ENCODE data around the gene NDUFB3.

Gene NDUFB3

GRCh38 chr2:201127152-201127511 lies 55.3 kb downstream of the NDUFB3 start:
- Mint-ChIP-seq H3K36me3 (ENCODE audit: low read depth) (peaks cover 48% of the 10 kb centered on the region), H3K4me3 (peak overlapping the region; percentile 94), H3K9me3 (no peaks in the 10 kb centered on the region), H3K4me1 (ENCODE audit: low read depth) (peaks cover 81% of the 10 kb centered on the region), H3K27ac (peak overlapping the region; percentile 90), H3K27me3 (ENCODE audit: low read depth) (no peaks in the 10 kb centered on the region)
- DNase-seq (ENCODE audit: low spot score): no peak

GRCh38 chr2:201127570-201127969 lies 55.8 kb downstream of the NDUFB3 start:
- Mint-ChIP-seq H3K4me3 (peak overlapping the region; percentile 94), H3K27ac (peak overlapping the region; percentile 90), H3K9me3 (no peaks in the 10 kb centered on the region), H3K4me1 (ENCODE audit: low read depth) (peaks cover 80% of the 10 kb centered on the region), H3K36me3 (ENCODE audit: low read depth) (peaks cover 47% of the 10 kb centered on the region), H3K27me3 (ENCODE audit: low read depth) (no peaks in the 10 kb centered on the region)
- DNase-seq (ENCODE audit: low spot score): peak; percentile 60

GRCh38 chr2:201128033-201128432 lies 56.2 kb downstream of the NDUFB3 start:
- H3K4me3 Mint-ChIP-seq: peak overlapping the region; percentile 94
- no peaks in the 10 kb centered on the region for H3K9me3 Mint-ChIP-seq
- H3K36me3 Mint-ChIP-seq (ENCODE audit: low read depth): peaks cover 48% of the 10 kb centered on the region
- H3K27me3 Mint-ChIP-seq (ENCODE audit: low read depth): no peaks in the 10 kb centered on the region
- no peak for DNase-seq (ENCODE audit: low spot score)
- H3K27ac Mint-ChIP-seq: peak overlapping the region; percentile 90
- H3K4me1 Mint-ChIP-seq (ENCODE audit: low read depth): peaks cover 80% of the 10 kb centered on the region

GRCh38 chr2:201128933-201129505 lies 57.2 kb downstream of the NDUFB3 start:
- H3K4me1 Mint-ChIP-seq (ENCODE audit: low read depth): peaks cover 76% of the 10 kb centered on the region
- H3K36me3 Mint-ChIP-seq (ENCODE audit: low read depth): peaks cover 48% of the 10 kb centered on the region

GRCh38 chr2:201130524-201131186 lies 58.9 kb downstream of the NDUFB3 start:
- peak; percentile 57 for DNase-seq (ENCODE audit: low spot score)
- H3K36me3 Mint-ChIP-seq (ENCODE audit: low read depth): peaks cover 51% of the 10 kb centered on the region
- no peaks in the 10 kb centered on the region for H3K27me3 Mint-ChIP-seq (ENCODE audit: low read depth)
- H3K27ac Mint-ChIP-seq: peak overlapping the region; percentile 90
- H3K9me3 Mint-ChIP-seq: no peaks in the 10 kb centered on the region
- H3K4me1 Mint-ChIP-seq (ENCODE audit: low read depth): peaks cover 64% of the 10 kb centered on the region
- peak overlapping the region; percentile 77 for H3K4me3 Mint-ChIP-seq

More at GRCh38 chr2:201128933-201129505, 57.2 kb downstream of the NDUFB3 start:
- H3K4me3 Mint-ChIP-seq: peak overlapping the region; percentile 76
- no peaks in the 10 kb centered on the region for H3K9me3 Mint-ChIP-seq
- no peaks in the 10 kb centered on the region for H3K27me3 Mint-ChIP-seq (ENCODE audit: low read depth)
- peak overlapping the region; percentile 93 for H3K27ac Mint-ChIP-seq
- peak; percentile 71 for DNase-seq (ENCODE audit: low spot score)

GRCh38 chr2:201132518-201132917 lies 60.7 kb downstream of the NDUFB3 start:
- Mint-ChIP-seq H3K4me1 (ENCODE audit: low read depth) (peaks cover 53% of the 10 kb centered on the region), H3K36me3 (ENCODE audit: low read depth) (peaks cover 62% of the 10 kb centered on the region), H3K4me3 (peak overlapping the region; percentile 60), H3K27me3 (ENCODE audit: low read depth) (no peaks in the 10 kb centered on the region), H3K9me3 (no peaks in the 10 kb centered on the region), H3K27ac (peak overlapping the region; percentile 72)
- no peak for DNase-seq (ENCODE audit: low spot score)
